Neural cell (in vitro differentiated cells): ENCODE results near the gene LST1. TPM values are rescaled to one million over a fixed set of nuclear protein-coding genes. Genes with fewer than 3 reads are reported as not detected.

ENCODE experiments used
- H2AFZ ChIP-seq: fragments of 200-600, 300-800 bp; sonication (generic), shearing (Covaris generic); 2 replicates; pipeline ENCODE4 v1.6.0; 2014; ENCODE audit warnings: low read depth, mild to moderate bottlenecking, antibody characterized with exemption, low read length, moderate library complexity
- H3F3A ChIP-seq: fragments of 200-600 bp; shearing (Covaris generic); 2 replicates; pipeline ENCODE4 v1.6.1; 2016; ENCODE audit warnings: mild to moderate bottlenecking, moderate library complexity, mixed read lengths, antibody characterized with exemption, low read length; ENCODE audit not compliant: insufficient read depth, poor library complexity, severe bottlenecking
- H3K27ac ChIP-seq: fragments of 200-600, 300-800 bp; sonication (generic), shearing (Covaris generic); 2 replicates; pipeline ENCODE4 v1.5.1; 2014; ENCODE audit warnings: mild to moderate bottlenecking, low read length, moderate library complexity
- H3K27me3 ChIP-seq: fragments of 300-800, 200-600 bp; sonication (generic), shearing (Covaris generic); 2 replicates; pipeline ENCODE4 v1.6.0; 2014; ENCODE audit warnings: mild to moderate bottlenecking, low read depth, low read length, moderate library complexity; ENCODE audit not compliant: insufficient read depth
- H3K36me3 ChIP-seq: fragments of 300-800, 200-600 bp; sonication (generic), shearing (Covaris generic); 2 replicates; pipeline ENCODE4 v1.5.1; 2014; ENCODE audit warnings: mild to moderate bottlenecking, antibody characterized with exemption, low read length, moderate library complexity; ENCODE audit not compliant: insufficient read depth
- H3K4me2 ChIP-seq: fragments of 300-800, 200-600 bp; sonication (generic), shearing (Covaris generic); 2 replicates; pipeline ENCODE4 v1.6.0; 2014; ENCODE audit warnings: mild to moderate bottlenecking, low read length
- H3K4me3 ChIP-seq: fragments of 300-800, 200-600 bp; sonication (generic), shearing (Covaris generic); 2 replicates; pipeline ENCODE4 v1.5.1; 2014; ENCODE audit warnings: mild to moderate bottlenecking, low read length, moderate library complexity
- H3K79me2 ChIP-seq: fragments of 200-600 bp; shearing (Covaris generic); replicated peaks from 2 replicates; pipeline ENCODE4 v1.6.0; 2014; ENCODE audit warnings: mild to moderate bottlenecking, low read length, moderate library complexity; ENCODE audit not compliant: insufficient read depth
- H3K9ac ChIP-seq: fragments of 300-800, 200-600 bp; sonication (generic), shearing (Covaris generic); 2 replicates; pipeline ENCODE4 v1.6.1; 2016; ENCODE audit warnings: mild to moderate bottlenecking, low read length, mixed read lengths
- H3K9me2 ChIP-seq: fragments of 200-600 bp; shearing (Covaris generic); 2 replicates; pipeline ENCODE4 v1.6.1; 2016; ENCODE audit warnings: mild to moderate bottlenecking, low read length, mixed read lengths; ENCODE audit not compliant: insufficient read depth
- H3K9me3 ChIP-seq: fragments of 200-600, 300-800 bp; sonication (generic), shearing (Covaris generic); 2 replicates; pipeline ENCODE4 v1.6.1; 2016; ENCODE audit warnings: mild to moderate bottlenecking, mixed run types, low read length, moderate library complexity, mixed read lengths
- H4K20me1 ChIP-seq: fragments of 200-600 bp; shearing (Covaris generic); 2 replicates; pipeline ENCODE4 v1.6.1; 2016; ENCODE audit warnings: mild to moderate bottlenecking, mixed run types; ENCODE audit not compliant: insufficient read depth
- EP300 ChIP-seq: fragments of 450-650 bp; conservative IDR thresholded peaks from 2 replicates; pipeline ENCODE4 v1.6.1; 2014; ENCODE audit warnings: antibody characterized with exemption, mild to moderate bottlenecking, moderate library complexity; ENCODE audit not compliant: poor library complexity, severe bottlenecking
- EZH2 ChIP-seq: fragments of 200-600, 300-800 bp; shearing (Covaris generic), sonication (generic); IDR thresholded peaks from 2 replicates; pipeline ENCODE4 v1.6.1; 2014; ENCODE audit warnings: antibody characterized with exemption, low read length, borderline replicate concordance, mild to moderate bottlenecking; ENCODE audit not compliant: insufficient read depth, poor library complexity, severe bottlenecking
- MXI1 ChIP-seq: fragments of 450-650 bp; conservative IDR thresholded peaks from 2 replicates; pipeline ENCODE4 v1.6.1; 2014; ENCODE audit warnings: antibody characterized with exemption, mild to moderate bottlenecking; ENCODE audit not compliant: poor library complexity, severe bottlenecking
- POLR2AphosphoS5 ChIP-seq: IDR thresholded peaks from 2 replicates; pipeline ENCODE4 v1.6.1; 2012
- RAD21 ChIP-seq: fragments of 450-650 bp; conservative IDR thresholded peaks from 2 replicates; pipeline ENCODE4 v1.6.1; 2014; ENCODE audit warnings: antibody characterized with exemption, mild to moderate bottlenecking, moderate library complexity
- SMC3 ChIP-seq: fragments of 450-650 bp; conservative IDR thresholded peaks from 2 replicates; pipeline ENCODE4 v1.6.1; 2014; ENCODE audit warnings: antibody characterized with exemption, mild to moderate bottlenecking, moderate library complexity; ENCODE audit not compliant: poor library complexity
- TAF1 ChIP-seq: IDR thresholded peaks from 2 replicates; pipeline ENCODE4 v1.6.1; 2012; ENCODE audit warnings: low read depth
- polyA plus RNA-seq: library from polyadenylated mRNA; depleted of rRNA; stranded (reverse); fragments of >200 nt; gene quantifications from 2 replicates; pipeline ENCODE4 v1.2.3, GENCODE V29; 2014
- TF ChIP-seq, protein P1 (sequence below): IDR thresholded peaks from 2 replicates; pipeline ENCODE4 v1.6.1; 2012; ENCODE audit warnings: borderline replicate concordance
- TF ChIP-seq, protein P2 (sequence below): fragments of 450-650 bp; IDR thresholded peaks from 2 replicates; pipeline ENCODE4 v1.5.1; 2014; ENCODE audit warnings: antibody characterized with exemption, mild to moderate bottlenecking, moderate library complexity; ENCODE audit not compliant: poor library complexity, severe bottlenecking

The LST1 gene
- polyA plus RNA-seq, 1 donor from 2014 or later = not detected

GRCh38 chr6:31558631-31559500 is 27.2 kb upstream of the LST1 start:
- H3K27me3 ChIP-seq = no peaks in the 10 kb centered on the region
- H4K20me1 ChIP-seq = no peaks in the 10 kb centered on the region
- no peak overlapping the region for H3K9ac ChIP-seq
- H3K9me3 ChIP-seq = no peaks in the 10 kb centered on the region
- H2AFZ ChIP-seq = no peak overlapping the region
- no peaks in the 10 kb centered on the region for H3F3A ChIP-seq
- no peak overlapping the region for H3K27ac ChIP-seq
- H3K36me3 ChIP-seq = no peaks in the 10 kb centered on the region
- no peak for TF ChIP-seq RAD21
- TF ChIP-seq SMC3 = no peak
- TF ChIP-seq MXI1 = no peak
- TF ChIP-seq, protein P1, sequence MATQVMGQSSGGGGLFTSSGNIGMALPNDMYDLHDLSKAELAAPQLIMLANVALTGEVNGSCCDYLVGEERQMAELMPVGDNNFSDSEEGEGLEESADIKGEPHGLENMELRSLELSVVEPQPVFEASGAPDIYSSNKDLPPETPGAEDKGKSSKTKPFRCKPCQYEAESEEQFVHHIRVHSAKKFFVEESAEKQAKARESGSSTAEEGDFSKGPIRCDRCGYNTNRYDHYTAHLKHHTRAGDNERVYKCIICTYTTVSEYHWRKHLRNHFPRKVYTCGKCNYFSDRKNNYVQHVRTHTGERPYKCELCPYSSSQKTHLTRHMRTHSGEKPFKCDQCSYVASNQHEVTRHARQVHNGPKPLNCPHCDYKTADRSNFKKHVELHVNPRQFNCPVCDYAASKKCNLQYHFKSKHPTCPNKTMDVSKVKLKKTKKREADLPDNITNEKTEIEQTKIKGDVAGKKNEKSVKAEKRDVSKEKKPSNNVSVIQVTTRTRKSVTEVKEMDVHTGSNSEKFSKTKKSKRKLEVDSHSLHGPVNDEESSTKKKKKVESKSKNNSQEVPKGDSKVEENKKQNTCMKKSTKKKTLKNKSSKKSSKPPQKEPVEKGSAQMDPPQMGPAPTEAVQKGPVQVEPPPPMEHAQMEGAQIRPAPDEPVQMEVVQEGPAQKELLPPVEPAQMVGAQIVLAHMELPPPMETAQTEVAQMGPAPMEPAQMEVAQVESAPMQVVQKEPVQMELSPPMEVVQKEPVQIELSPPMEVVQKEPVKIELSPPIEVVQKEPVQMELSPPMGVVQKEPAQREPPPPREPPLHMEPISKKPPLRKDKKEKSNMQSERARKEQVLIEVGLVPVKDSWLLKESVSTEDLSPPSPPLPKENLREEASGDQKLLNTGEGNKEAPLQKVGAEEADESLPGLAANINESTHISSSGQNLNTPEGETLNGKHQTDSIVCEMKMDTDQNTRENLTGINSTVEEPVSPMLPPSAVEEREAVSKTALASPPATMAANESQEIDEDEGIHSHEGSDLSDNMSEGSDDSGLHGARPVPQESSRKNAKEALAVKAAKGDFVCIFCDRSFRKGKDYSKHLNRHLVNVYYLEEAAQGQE = no peak
- no peak for TF ChIP-seq POLR2AphosphoS5
- TF ChIP-seq EP300 = no peak
- TF ChIP-seq TAF1 = no peak
- TF ChIP-seq EZH2 = no peak
- TF ChIP-seq, protein P2, sequence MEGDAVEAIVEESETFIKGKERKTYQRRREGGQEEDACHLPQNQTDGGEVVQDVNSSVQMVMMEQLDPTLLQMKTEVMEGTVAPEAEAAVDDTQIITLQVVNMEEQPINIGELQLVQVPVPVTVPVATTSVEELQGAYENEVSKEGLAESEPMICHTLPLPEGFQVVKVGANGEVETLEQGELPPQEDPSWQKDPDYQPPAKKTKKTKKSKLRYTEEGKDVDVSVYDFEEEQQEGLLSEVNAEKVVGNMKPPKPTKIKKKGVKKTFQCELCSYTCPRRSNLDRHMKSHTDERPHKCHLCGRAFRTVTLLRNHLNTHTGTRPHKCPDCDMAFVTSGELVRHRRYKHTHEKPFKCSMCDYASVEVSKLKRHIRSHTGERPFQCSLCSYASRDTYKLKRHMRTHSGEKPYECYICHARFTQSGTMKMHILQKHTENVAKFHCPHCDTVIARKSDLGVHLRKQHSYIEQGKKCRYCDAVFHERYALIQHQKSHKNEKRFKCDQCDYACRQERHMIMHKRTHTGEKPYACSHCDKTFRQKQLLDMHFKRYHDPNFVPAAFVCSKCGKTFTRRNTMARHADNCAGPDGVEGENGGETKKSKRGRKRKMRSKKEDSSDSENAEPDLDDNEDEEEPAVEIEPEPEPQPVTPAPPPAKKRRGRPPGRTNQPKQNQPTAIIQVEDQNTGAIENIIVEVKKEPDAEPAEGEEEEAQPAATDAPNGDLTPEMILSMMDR = no peak
- no peak overlapping the region for H3K4me3 ChIP-seq
- no peak overlapping the region for H3K4me2 ChIP-seq
- peaks cover 9% of the 10 kb centered on the region for H3K79me2 ChIP-seq
- H3K9me2 ChIP-seq = no peaks in the 10 kb centered on the region

DNA sequence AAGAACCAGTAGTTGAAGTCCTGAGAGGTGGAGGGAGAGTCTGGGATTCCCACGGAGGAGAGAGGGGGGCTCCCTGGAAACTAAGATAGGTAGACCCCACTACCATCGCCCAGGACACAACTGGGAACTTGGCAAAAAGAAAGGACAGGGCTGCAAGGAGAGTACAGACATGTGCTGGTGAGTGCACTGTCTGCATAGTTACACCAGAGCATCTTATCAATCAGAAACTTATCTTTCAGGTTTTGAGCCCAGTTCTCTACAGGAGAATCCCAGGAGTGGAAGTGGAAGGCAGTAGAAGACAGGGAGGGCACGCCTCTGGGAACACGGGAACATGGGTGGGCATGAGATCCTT is 26.5 kb upstream of the LST1 start:
- Histone ChIP-seq H2AFZ (no peak overlapping the region), H3K79me2 (peaks cover 2% of the 10 kb centered on the region), H3K4me2 (no peak overlapping the region), H3K36me3 (no peaks in the 10 kb centered on the region), H3K27me3 (no peaks in the 10 kb centered on the region), H3K9ac (no peak overlapping the region), H3F3A (no peaks in the 10 kb centered on the region), H4K20me1 (no peaks in the 10 kb centered on the region), H3K27ac (no peak overlapping the region), H3K9me2 (no peaks in the 10 kb centered on the region), H3K4me3 (no peak overlapping the region), H3K9me3 (no peaks in the 10 kb centered on the region)
- TF ChIP-seq, protein P2 = no peak
- TF ChIP-seq RAD21 = no peak
- TF ChIP-seq MXI1 = no peak
- TF ChIP-seq, protein P1 = no peak
- no peak for TF ChIP-seq POLR2AphosphoS5
- no peak for TF ChIP-seq TAF1
- TF ChIP-seq EP300 = no peak
